Loucy (cell line): ENCODE data around the gene TRIM34.

Source experiments
- H2AFZ ChIP-seq: fragments of 200-600 bp; sonication (generic); 2 replicates; pipeline ENCODE4 v1.6.0; 2016; ENCODE audit warnings: antibody characterized with exemption, mild to moderate bottlenecking, low read length, moderate library complexity
- H3F3A ChIP-seq: fragments of 200-600 bp; 2 replicates; pipeline ENCODE4 v1.6.0; 2016; ENCODE audit warnings: antibody characterized with exemption, low read depth, mild to moderate bottlenecking
- H3K27me3 ChIP-seq: fragments of 200-600 bp; sonication (generic); 2 replicates; pipeline ENCODE4 v1.6.1; 2014; ENCODE audit warnings: low read length, mild to moderate bottlenecking; ENCODE audit not compliant: insufficient read depth, poor library complexity, severe bottlenecking
- H3K36me3 ChIP-seq: fragments of 200-600 bp; sonication (generic); 2 replicates; pipeline ENCODE4 v1.6.1; 2016; ENCODE audit warnings: low read length; ENCODE audit not compliant: insufficient read depth
- H3K4me1 ChIP-seq: fragments of 200-600 bp; sonication (generic); 2 replicates; pipeline ENCODE4 v1.5.1; 2014; ENCODE audit warnings: low read length, mild to moderate bottlenecking; ENCODE audit not compliant: insufficient read depth, poor library complexity, severe bottlenecking
- H3K4me2 ChIP-seq: fragments of 200-600 bp; sonication (generic); 2 replicates; pipeline ENCODE4 v1.6.0; 2014; ENCODE audit warnings: antibody characterized with exemption, low read length, low read depth, mild to moderate bottlenecking; ENCODE audit not compliant: poor library complexity, severe bottlenecking
- H3K4me3 ChIP-seq: fragments of 200-600 bp; sonication (generic); 2 replicates; pipeline ENCODE4 v1.5.1; 2014; ENCODE audit warnings: low read length, mild to moderate bottlenecking, mixed read lengths; ENCODE audit not compliant: poor library complexity, severe bottlenecking
- H3K79me2 ChIP-seq: fragments of 200-600 bp; sonication (generic); 2 replicates; pipeline ENCODE4 v1.6.1; 2014; ENCODE audit warnings: low read length; ENCODE audit not compliant: insufficient read depth
- H3K9ac ChIP-seq: fragments of 200-600 bp; sonication (generic); 2 replicates; pipeline ENCODE4 v1.6.0; 2014; ENCODE audit warnings: mild to moderate bottlenecking, low read depth, low read length, moderate library complexity; ENCODE audit not compliant: poor library complexity, severe bottlenecking
- H3K9me2 ChIP-seq: fragments of 200-600 bp; sonication (generic); replicated peaks from 2 replicates; pipeline ENCODE4 v1.6.1; 2016; ENCODE audit warnings: low read depth, low read length, mixed read lengths
- H3K9me3 ChIP-seq: fragments of 200-600 bp; sonication (generic); 2 replicates; pipeline ENCODE4 v1.6.1; 2014; ENCODE audit warnings: mild to moderate bottlenecking, antibody characterized with exemption, low read length, low read depth; ENCODE audit not compliant: insufficient read depth
- H4K20me1 ChIP-seq: fragments of 200-600 bp; sonication (generic); 2 replicates; pipeline ENCODE4 v1.6.0; 2014; ENCODE audit warnings: antibody characterized with exemption, low read length, mild to moderate bottlenecking; ENCODE audit not compliant: insufficient read depth, poor library complexity, severe bottlenecking
- CTCF ChIP-seq: fragments of 200-600 bp; sonication (generic); conservative IDR thresholded peaks from 2 replicates; pipeline ENCODE4 v1.5.1; 2014; ENCODE audit warnings: mild to moderate bottlenecking, antibody characterized with exemption, low read length
- EZH2phosphoT487 ChIP-seq: fragments of 200-600 bp; IDR thresholded peaks from 2 replicates; pipeline ENCODE4 v1.6.1; 2018; ENCODE audit warnings: antibody characterized with exemption, mild to moderate bottlenecking, moderate library complexity, borderline replicate concordance

Gene TRIM34

GRCh38 chr11:5618807-5619206 lies 6.0 kb upstream of the TRIM34 start:
- no peaks in the 10 kb centered on the region for H3K36me3 ChIP-seq
- H3K79me2 ChIP-seq: no peaks in the 10 kb centered on the region
- no peaks in the 10 kb centered on the region for H3K9me3 ChIP-seq
- no peak overlapping the region for H3K9ac ChIP-seq
- H3K27me3 ChIP-seq: no peaks in the 10 kb centered on the region
- no peak overlapping the region for H3K4me2 ChIP-seq
- H2AFZ ChIP-seq: no peak overlapping the region
- peaks cover 2% of the 10 kb centered on the region for H3K4me1 ChIP-seq
- TF ChIP-seq EZH2phosphoT487 (no peak), CTCF (no peak)
- H3F3A ChIP-seq: no peaks in the 10 kb centered on the region
- H3K9me2 ChIP-seq: no peaks in the 10 kb centered on the region
- H4K20me1 ChIP-seq: no peaks in the 10 kb centered on the region
- no peak overlapping the region for H3K4me3 ChIP-seq

- Histone ChIP-seq H3F3A (no peaks in the 10 kb centered on the region), H3K4me2 (no peak overlapping the region), H3K9ac (no peak overlapping the region), H3K9me2 (no peaks in the 10 kb centered on the region), H3K9me3 (no peaks in the 10 kb centered on the region), H2AFZ (no peak overlapping the region), H3K79me2 (0 out of 2 replicates have a peak, but pooled peaks cover 5% of the 10 kb centered on the region), H3K4me3 (no peak overlapping the region), H4K20me1 (no peaks in the 10 kb centered on the region), H3K36me3 (no peaks in the 10 kb centered on the region), H3K27me3 (no peaks in the 10 kb centered on the region), H3K4me1 (peaks cover 14% of the 10 kb centered on the region)
- TF ChIP-seq CTCF (no peak), EZH2phosphoT487 (no peak)
Observed at GRCh38 chr11:5620651-5621521, 3.9 kb upstream of the TRIM34 start.

- Histone ChIP-seq H3K9me2 (no peaks in the 10 kb centered on the region), H3K9me3 (no peaks in the 10 kb centered on the region), H4K20me1 (no peaks in the 10 kb centered on the region), H2AFZ (no peak overlapping the region), H3K36me3 (no peaks in the 10 kb centered on the region), H3K4me1 (peaks cover 15% of the 10 kb centered on the region), H3F3A (no peaks in the 10 kb centered on the region), H3K4me2 (no peak overlapping the region), H3K79me2 (0 out of 2 replicates have a peak, but pooled peaks cover 5% of the 10 kb centered on the region), H3K4me3 (no peak overlapping the region), H3K9ac (no peak overlapping the region), H3K27me3 (no peaks in the 10 kb centered on the region)
- TF ChIP-seq EZH2phosphoT487: no peak
- TF ChIP-seq CTCF: no peak
Observed at GRCh38 chr11:5621580-5621979, 3.2 kb upstream of the TRIM34 start.
